Vagina (tissue), 2 donors: ENCODE results near the gene HAUS5.

ENCODE experiments used
- CTCF ChIP-seq, 3 experiments: fragments of 450-650 bp in 2 of 3; fragments of 200-600 bp in 1 of 3; sonication (generic) in 1 of 3; IDR thresholded peaks; one replicate each; pipeline ENCODE4 v1.5.1; 2017 to 2019; ENCODE audit warnings: antibody characterized with exemption in 3 of 3, mild to moderate bottlenecking in 2 of 3, moderate library complexity in 2 of 3
- POLR2A ChIP-seq, 2 donors: fragments of 450-650 bp; IDR thresholded peaks; one replicate each; pipeline ENCODE4 v1.6.1; 2017; ENCODE audit warnings: antibody characterized with exemption in 2 of 2, mild to moderate bottlenecking in 2 of 2, moderate library complexity in 2 of 2
- POLR2AphosphoS5 ChIP-seq, 2 donors: sonication (generic); formaldehyde crosslinking; IDR thresholded peaks; one replicate each; pipeline ENCODE4 v1.9.0; 2017; ENCODE audit warnings: antibody characterized with exemption in 2 of 2, mild to moderate bottlenecking in 2 of 2, low read depth in 1 of 2; ENCODE audit not compliant: insufficient read depth in 1 of 2

- TF ChIP-seq CTCF (IDR thresholded peaks at IDR 0.05) = no peak
- TF ChIP-seq POLR2A (IDR thresholded peaks at IDR 0.05) = no peak
- no peak for TF ChIP-seq POLR2AphosphoS5 (IDR thresholded peaks at IDR 0.05; ENCODE audit: insufficient read depth in 1 of 2, low read depth in 1 of 2)
Measured at GRCh38 chr19:35618857-35619256, 6.3 kb downstream of the HAUS5 start.
